NCI-H460 (cell line): ENCODE results near the gene ADAMTS9. TPM values are rescaled to one million over a fixed set of nuclear protein-coding genes. Genes with fewer than 3 reads are reported as not detected.

Experiments used
- DNase-seq: peaks from one replicate; pipeline ENCODE4 v3.0.0-alpha.2; 2016; ENCODE audit warnings: low read depth; ENCODE audit errors: extremely low read depth
- total RNA-seq: library from RNA; depleted of rRNA; stranded (reverse); fragments of >200 nt; shearing (Covaris generic); gene quantifications from 2 replicates; pipeline ENCODE4 v1.2.3, GENCODE V29; 2014

ADAMTS9 gene
- total RNA-seq, 1 experiment from 2014 or later: 7.6 TPM

- no peak for DNase-seq
Observed at GRCh38 chr3:64655160-64655559, 32.6 kb downstream of the ADAMTS9 start.

DNA sequence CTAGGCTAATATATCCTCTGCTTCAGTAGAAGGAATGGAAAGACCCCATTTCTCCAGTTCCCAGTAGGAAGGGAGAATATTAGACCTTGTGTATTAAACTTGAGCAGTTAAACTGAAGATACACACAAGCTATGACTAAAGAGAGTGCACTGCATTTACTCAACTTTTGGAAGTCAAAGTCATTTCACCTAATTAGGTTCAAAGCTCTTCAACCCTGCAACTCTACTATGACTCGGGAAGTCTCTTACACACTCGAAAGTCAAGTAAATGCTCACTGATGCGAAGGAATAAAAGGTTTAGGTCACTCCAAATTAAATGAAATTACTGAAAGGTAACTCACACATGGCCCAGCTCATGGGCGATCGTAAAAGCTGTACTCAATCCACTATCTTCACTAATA, 33.8 kb downstream of the ADAMTS9 start:
- no peak for DNase-seq

DNA sequence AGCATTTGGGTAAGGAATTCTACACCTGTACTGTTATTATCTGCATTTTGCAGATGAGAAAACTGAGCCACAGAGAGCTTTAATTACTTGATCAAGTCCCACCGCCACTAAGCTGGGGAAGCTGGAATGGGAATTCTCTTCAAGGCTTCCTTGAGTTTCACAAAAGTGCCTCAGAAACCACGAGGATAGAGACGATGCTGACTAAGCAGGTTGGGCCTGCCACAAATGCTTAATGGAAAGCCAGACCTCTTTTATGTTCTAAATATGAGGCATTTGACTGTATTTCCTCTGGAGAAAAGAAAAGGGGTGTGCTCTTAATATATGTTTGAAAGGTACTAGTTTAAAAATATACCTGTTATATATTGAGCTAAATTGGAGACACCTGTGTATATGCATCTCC, 34.7 kb downstream of the ADAMTS9 start:
- no peak for DNase-seq

DNA sequence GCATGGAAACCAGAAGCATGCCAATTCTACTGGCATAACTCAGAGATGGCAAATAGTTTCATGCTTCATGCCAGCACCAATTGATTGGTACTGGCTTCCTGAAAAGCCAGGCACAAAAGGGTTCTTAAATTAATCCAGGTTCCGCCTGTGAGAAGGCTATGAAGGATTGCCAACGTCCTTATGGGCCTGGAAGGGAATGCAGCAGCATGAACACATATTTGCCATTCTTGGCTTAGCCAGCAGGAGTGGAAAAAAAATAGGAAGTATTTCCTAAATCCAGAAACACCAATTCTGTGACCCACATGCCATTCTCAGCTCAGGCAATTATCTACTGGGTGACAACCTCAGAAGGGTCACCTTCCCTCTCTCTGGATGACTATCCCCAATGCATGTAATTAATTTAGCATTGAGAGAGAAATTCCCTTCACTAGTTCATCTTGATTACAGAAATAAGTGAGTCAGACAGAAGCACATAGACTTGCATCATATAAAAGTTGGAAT, 36.0 kb downstream of the ADAMTS9 start:
- no peak for DNase-seq

GRCh38 chr3:64651303-64651702, 36.5 kb downstream of the ADAMTS9 start:
- DNase-seq: no peak

DNA sequence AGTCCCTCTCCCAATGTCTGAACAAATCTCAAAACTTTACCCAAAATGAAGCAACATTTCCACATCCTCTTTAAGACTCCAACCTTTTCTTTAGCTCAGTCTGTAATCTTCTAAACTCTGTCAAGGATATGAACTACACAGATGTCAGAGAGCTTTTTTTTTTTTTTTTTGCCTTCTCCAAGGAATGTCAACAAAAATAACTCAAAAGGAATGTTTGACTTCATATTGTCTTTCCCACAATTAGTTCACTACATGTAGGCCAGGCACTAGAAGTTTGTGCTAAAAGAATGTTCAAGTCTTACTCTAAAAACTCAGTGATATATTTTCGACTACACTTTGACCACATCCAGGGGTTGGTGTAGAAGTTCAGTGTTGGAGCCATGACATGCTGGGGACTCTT, 37.1 kb downstream of the ADAMTS9 start:
- DNase-seq: no peak

GRCh38 chr3:64650096-64650622, 37.6 kb downstream of the ADAMTS9 start:
- no peak for DNase-seq

GRCh38 chr3:64648927-64649906, 38.6 kb downstream of the ADAMTS9 start:
- DNase-seq: no peak

GRCh38 chr3:64647825-64648224, 40.0 kb downstream of the ADAMTS9 start:
- DNase-seq: no peak

DNA sequence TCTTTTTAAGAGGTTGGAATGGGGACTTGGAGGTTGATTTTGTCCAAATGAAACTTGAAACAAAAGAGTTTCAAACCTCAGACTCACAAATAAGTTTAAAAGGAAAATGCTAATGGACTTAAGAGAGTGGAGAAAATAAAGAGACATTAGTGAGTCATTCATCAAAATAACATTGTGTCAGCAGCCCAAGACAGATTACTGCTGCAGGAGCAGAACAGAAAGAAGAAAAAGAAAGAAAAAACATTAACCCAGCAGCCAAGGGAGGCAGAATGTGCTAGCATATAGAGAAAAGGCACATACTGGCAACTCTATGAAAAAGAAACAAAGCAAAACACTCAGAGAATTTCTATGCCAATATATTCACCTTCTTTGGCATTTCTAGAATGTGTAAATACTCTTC, 42.6 kb downstream of the ADAMTS9 start:
- DNase-seq: no peak

GRCh38 chr3:64644483-64644882, 43.3 kb downstream of the ADAMTS9 start:
- no peak for DNase-seq

- no peak for DNase-seq
Observed at GRCh38 chr3:64642327-64643151, 45.3 kb downstream of the ADAMTS9 start.

DNA sequence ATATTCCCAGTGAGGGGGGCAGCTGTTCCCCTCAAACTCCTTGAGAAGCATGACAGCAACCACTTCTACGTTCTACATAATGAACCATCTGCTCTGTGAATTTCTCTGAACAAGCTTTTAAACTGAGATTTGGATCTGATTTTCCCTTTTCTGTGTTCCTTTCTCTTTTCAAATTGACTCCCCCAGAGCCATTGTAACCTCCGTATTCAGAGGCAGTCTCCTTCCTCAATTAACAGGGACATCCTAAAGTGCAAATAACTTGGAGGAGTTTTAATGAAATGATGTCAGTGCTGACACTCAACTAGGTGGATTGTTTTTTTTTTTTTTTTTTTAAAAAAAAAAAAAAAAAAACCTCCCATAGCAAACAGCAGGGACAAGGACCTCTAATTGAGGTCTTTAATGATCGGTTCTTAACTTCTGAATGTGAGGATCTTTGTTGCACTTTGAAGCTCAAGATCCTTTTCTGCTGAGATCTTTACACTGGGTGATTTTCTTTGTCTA, 48.8 kb downstream of the ADAMTS9 start:
- no peak for DNase-seq

GRCh38 chr3:64638511-64638910, 49.3 kb downstream of the ADAMTS9 start:
- no peak for DNase-seq

- no peak for DNase-seq
Observed at GRCh38 chr3:64634417-64634816, 53.4 kb downstream of the ADAMTS9 start.

DNA sequence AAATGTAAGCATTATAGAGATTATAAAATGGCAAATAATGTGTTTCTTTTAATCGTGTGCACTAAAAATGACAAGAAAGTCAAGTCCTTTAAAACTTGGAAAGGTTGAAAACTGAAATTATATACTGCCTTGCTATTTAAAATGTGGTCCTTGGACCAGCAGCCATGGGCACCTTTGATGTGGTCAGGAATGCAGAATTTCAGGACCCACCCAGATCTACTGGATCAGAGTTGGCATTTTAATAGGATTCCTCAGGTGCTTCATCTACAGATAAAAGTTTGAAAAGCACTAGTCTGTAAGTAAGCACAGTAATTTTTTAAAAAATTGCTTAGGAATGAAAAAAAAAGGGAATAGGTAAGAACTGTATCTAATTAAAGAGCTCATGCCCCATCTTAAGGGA, 55.8 kb downstream of the ADAMTS9 start:
- DNase-seq: no peak

DNA sequence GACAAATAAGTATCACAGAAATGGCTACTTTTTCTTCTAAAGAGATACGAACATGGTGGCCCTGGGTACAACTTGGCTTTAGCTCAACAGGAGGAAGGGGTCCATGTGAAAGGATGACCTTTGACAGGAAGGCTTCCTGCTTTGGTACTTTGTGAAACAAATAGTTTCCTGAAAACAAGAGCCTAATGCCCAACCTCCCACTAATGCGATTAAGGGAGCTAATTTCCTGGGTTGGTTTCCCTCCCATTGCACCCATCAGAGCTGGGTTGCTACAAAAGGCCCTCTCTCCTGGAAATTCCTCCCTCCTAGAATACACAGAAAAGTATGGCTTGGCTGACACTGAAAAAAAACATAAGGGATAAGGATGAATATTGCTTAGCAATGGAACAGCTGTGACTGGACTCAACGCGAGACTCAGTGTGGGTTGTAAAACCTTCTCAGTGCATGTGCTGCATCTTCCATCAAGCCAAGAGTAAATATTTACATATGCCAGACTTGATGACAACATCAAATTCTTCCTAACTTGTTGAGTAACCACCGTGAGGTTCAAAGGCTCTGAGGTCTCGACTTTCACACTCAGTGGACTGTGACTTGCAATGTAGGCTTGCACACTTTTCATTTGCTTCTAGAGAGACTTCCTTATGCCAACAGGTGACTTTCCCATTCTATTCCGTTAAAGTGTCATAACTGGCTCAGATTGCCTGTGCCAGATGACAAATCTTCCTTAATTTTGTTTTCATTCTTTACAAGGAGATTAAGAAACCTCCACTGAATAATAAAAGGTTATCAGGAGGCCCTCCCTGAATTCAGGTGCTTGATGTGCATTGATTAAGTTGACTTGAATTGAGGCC, 60.1 kb downstream of the ADAMTS9 start:
- peak; percentile 13 for DNase-seq

DNA sequence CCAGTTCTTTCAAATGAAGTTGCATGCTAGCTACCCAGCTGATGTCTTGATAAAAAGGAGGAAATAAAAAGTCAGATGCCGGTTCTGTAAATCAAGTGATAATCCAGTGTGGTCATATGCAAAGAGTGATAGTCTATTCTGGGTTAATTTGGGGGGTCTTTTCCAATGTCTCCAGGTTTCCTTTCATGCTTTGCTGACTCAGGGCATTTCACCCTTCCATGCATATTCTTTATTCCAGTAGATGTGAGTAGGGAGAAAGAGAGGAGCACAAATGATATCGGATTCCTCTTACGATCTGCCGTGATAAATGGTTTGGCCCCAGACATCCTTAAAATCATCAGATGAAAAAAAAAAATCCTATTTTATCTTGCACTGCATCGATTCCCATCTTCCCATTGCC, 60.8 kb downstream of the ADAMTS9 start:
- DNase-seq: no peak

GRCh38 chr3:64625381-64625780, 62.4 kb downstream of the ADAMTS9 start:
- no peak for DNase-seq

DNA sequence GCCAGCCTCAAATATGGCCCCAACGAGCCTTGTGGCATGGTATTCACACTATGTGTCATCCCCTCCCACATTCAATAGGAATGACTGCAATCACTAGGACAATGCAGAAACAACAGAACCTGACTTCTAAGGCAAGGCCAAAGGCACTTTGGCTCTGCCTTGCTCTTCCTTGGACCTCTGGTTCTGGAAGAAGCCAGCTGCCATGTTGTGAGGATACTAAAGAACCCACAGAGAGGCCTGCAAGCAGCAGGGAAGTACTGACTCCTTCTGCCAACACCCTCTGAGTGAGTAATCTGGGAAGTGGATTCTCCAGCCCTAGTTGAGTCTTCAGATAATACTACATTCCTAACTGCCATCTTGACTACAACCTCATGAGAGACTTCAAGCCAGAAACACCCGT, 64.7 kb downstream of the ADAMTS9 start:
- DNase-seq: no peak
